GM19193 (cell line): ENCODE data around the gene KLHL40.

Source experiments
- POLR2A ChIP-seq: IDR thresholded peaks from 4 replicates; pipeline ENCODE4 v1.6.1; 2011; ENCODE audit not compliant: insufficient read depth, insufficient read length; ENCODE audit errors: extremely low read depth

The KLHL40 gene

GRCh38 chr3:42709621-42710020, 24.3 kb downstream of the KLHL40 start:
- no peak for TF ChIP-seq POLR2A

GRCh38 chr3:42710323-42711021, 25.1 kb downstream of the KLHL40 start:
- no peak for TF ChIP-seq POLR2A

- TF ChIP-seq POLR2A: no peak
These were observed 26.4 kb downstream of the KLHL40 start for GRCh38 chr3:42711491-42712343.

GRCh38 chr3:42712344-42712648, 27.0 kb downstream of the KLHL40 start:
- TF ChIP-seq POLR2A: no peak

GRCh38 chr3:42712688-42713372, 27.5 kb downstream of the KLHL40 start:
- TF ChIP-seq POLR2A: no peak

GRCh38 chr3:42713747-42714146, 28.4 kb downstream of the KLHL40 start:
- no peak for TF ChIP-seq POLR2A

GRCh38 chr3:42714171-42714852, 29.0 kb downstream of the KLHL40 start:
- TF ChIP-seq POLR2A: no peak

GRCh38 chr3:42717306-42717705, 32.0 kb downstream of the KLHL40 start:
- no peak for TF ChIP-seq POLR2A

GRCh38 chr3:42718338-42718737, 33.0 kb downstream of the KLHL40 start:
- no peak for TF ChIP-seq POLR2A

GRCh38 chr3:42719002-42719401, 33.7 kb downstream of the KLHL40 start:
- no peak for TF ChIP-seq POLR2A

GRCh38 chr3:42720126-42720525, 34.8 kb downstream of the KLHL40 start:
- no peak for TF ChIP-seq POLR2A

- no peak for TF ChIP-seq POLR2A
These were observed 36.4 kb downstream of the KLHL40 start for GRCh38 chr3:42721690-42722089.

- no peak for TF ChIP-seq POLR2A
These were observed 37.9 kb downstream of the KLHL40 start for GRCh38 chr3:42723219-42723618.

- TF ChIP-seq POLR2A: no peak
These were observed 40.1 kb downstream of the KLHL40 start for GRCh38 chr3:42725454-42725853.

- TF ChIP-seq POLR2A: no peak
These were observed 42.7 kb downstream of the KLHL40 start for GRCh38 chr3:42728056-42728455.
